Skeletal muscle satellite cell (primary cell): ENCODE results near the gene REEP3.
"Not testable (repeated sequence)": the region's sequence is repeated elsewhere in the genome, so short reads cannot be mapped to it uniquely, and the experiment has no call there.

Experiments used
- H3K27me3 ChIP-seq: 2 replicates; pipeline ENCODE4 v1.7.0; 2013; ENCODE audit warnings: low read length; ENCODE audit not compliant: control insufficient read depth, insufficient read depth
- H3K36me3 ChIP-seq: 2 replicates; pipeline ENCODE4 v1.7.0; 2013; ENCODE audit warnings: mild to moderate bottlenecking, control low read depth, low read length; ENCODE audit not compliant: insufficient read depth
- H3K4me1 ChIP-seq: 2 replicates; pipeline ENCODE4 v1.7.0; 2013; ENCODE audit warnings: low read length; ENCODE audit not compliant: control insufficient read depth, insufficient read depth
- H3K4me2 ChIP-seq: 2 replicates; pipeline ENCODE4 v1.7.0; 2013; ENCODE audit warnings: mild to moderate bottlenecking, low read length
- H3K4me3 ChIP-seq: 2 replicates; pipeline ENCODE4 v1.7.0; 2013; ENCODE audit warnings: low read length
- H3K9ac ChIP-seq: 2 replicates; pipeline ENCODE4 v1.7.0; 2013; ENCODE audit warnings: mild to moderate bottlenecking, low read depth, low read length, moderate library complexity
- H3K9me3 ChIP-seq: replicated peaks from 2 replicates; pipeline ENCODE4 v1.7.0; 2013; ENCODE audit warnings: mild to moderate bottlenecking, control low read depth, low read length

REEP3 gene

DNA sequence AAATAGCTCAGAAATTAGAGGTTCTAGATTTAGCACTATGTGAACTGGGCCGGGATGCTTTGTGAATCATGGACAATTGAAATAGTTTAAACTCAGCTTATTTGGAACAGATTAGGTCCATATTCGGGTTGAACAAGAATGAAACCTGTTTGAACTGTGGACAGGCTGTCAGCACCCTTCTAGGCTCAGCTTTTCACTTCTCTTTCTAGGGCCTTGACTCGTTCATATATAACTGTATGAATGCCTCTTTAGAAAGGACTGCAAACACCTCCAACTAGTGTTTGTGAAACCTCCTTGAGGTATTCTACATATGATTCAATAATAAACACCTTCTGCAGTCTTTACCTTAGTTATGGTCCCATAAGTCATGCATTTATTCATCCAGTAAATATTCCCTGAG, 115.6 kb downstream of the REEP3 start:
- Histone ChIP-seq H3K9me3 (no peaks in the 10 kb centered on the region), H3K4me3 (no peak overlapping the region), H3K36me3 (no peaks in the 10 kb centered on the region), H3K4me2 (no peak overlapping the region), H3K27me3 (no peaks in the 10 kb centered on the region), H3K4me1 (peaks cover 3% of the 10 kb centered on the region), H3K9ac (no peak overlapping the region)

GRCh38 chr10:63637901-63638327, 116.7 kb downstream of the REEP3 start:
- H3K4me2 ChIP-seq: no peak overlapping the region
- no peaks in the 10 kb centered on the region for H3K4me1 ChIP-seq
- no peaks in the 10 kb centered on the region for H3K9me3 ChIP-seq
- H3K4me3 ChIP-seq: no peak overlapping the region
- H3K36me3 ChIP-seq: no peaks in the 10 kb centered on the region
- H3K9ac ChIP-seq: no peak overlapping the region
- no peaks in the 10 kb centered on the region for H3K27me3 ChIP-seq

- Histone ChIP-seq H3K9ac (no peak overlapping the region), H3K4me3 (no peak overlapping the region), H3K27me3 (no peaks in the 10 kb centered on the region), H3K9me3 (no peaks in the 10 kb centered on the region), H3K36me3 (no peaks in the 10 kb centered on the region), H3K4me1 (peaks cover 10% of the 10 kb centered on the region), H3K4me2 (no peak overlapping the region)
These were observed 120.2 kb downstream of the REEP3 start for GRCh38 chr10:63641366-63641765.

DNA sequence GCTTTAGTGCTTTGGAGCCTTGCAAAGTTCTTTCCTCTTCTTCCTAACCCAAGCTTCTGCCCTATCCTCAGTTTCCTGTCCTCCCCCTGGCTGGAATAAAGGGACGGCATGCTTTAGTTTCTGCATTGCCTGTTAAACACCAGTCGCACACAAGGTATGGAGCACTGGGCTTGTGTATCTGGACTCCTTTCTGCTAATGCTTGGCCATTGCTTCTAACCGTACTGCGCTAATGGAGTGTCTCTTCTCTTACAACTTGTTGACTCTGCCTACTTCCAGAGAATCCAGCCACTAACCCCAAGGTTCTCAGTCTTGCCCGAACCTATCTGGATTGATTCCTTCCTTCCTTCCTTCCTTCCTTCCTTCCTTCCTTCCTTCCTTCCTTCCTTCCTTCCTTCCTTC, 120.6 kb downstream of the REEP3 start:
- Histone ChIP-seq H3K4me1 (peaks cover 10% of the 10 kb centered on the region), H3K4me2 (no peak overlapping the region), H3K9ac (no peak overlapping the region), H3K36me3 (no peaks in the 10 kb centered on the region), H3K27me3 (no peaks in the 10 kb centered on the region), H3K4me3 (no peak overlapping the region), H3K9me3 (no peaks in the 10 kb centered on the region)

GRCh38 chr10:63642808-63643207, 121.6 kb downstream of the REEP3 start:
- Histone ChIP-seq H3K4me3 (no peak overlapping the region), H3K36me3 (no peaks in the 10 kb centered on the region), H3K27me3 (no peaks in the 10 kb centered on the region), H3K4me2 (no peak overlapping the region), H3K4me1 (peaks cover 10% of the 10 kb centered on the region), H3K9ac (no peak overlapping the region), H3K9me3 (no peaks in the 10 kb centered on the region)

DNA sequence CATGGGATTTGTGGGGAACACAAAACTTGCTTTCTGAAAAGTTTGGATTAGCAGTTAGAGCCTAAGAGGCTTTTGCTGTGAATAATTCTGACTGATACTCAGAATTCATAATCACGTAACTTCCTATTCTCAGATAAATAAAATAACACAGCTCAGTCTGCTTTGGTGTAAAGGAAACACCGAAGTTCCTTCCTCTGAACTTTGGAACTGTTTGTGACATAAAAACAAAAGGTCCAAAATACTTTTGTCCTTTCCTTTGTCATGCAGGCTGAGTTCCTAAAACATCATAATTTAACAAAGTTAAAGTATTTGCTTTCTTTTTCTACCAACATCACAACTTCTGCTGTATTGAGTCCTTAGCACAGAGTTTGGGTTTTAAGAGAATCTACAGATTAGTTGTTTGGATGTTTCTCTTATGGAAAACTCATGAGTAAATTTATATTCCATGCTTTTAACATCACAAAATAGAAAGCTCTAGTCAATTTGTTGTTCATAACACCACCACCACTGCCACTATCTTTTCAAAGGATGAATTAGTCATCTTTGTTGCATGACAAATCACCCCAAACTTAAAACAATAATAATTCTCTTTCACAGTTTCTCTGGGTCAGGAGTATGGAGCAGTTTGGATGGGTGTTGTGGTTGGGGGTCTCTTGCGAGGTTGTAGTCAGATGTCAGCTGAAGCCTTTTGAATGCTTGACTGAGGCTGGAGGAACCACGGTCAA, 123.4 kb downstream of the REEP3 start:
- Histone ChIP-seq H3K9ac (no peak overlapping the region), H3K4me2 (no peak overlapping the region), H3K27me3 (no peaks in the 10 kb centered on the region), H3K9me3 (no peaks in the 10 kb centered on the region), H3K4me1 (peaks cover 10% of the 10 kb centered on the region), H3K36me3 (no peaks in the 10 kb centered on the region), H3K4me3 (no peak overlapping the region)

DNA sequence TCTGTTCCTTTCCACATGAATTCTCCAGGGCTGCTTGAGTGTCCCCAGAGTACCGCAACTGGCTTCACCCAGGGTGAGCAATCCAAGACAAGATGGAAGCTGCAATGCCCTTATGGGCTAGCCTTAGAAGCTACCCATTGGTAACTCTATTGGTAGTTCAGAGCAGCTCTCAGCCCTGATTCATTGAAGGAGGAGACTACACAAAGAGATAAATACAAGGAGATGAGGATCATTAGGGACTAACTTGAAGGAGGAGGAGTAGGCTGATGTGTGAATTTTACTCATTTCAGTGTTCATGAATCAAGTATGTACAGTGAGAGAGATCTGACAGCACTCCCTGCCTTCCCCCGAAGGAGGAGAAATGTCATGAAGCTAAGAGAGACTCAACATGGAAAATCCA, 124.0 kb downstream of the REEP3 start:
- no peaks in the 10 kb centered on the region for H3K27me3 ChIP-seq

DNA sequence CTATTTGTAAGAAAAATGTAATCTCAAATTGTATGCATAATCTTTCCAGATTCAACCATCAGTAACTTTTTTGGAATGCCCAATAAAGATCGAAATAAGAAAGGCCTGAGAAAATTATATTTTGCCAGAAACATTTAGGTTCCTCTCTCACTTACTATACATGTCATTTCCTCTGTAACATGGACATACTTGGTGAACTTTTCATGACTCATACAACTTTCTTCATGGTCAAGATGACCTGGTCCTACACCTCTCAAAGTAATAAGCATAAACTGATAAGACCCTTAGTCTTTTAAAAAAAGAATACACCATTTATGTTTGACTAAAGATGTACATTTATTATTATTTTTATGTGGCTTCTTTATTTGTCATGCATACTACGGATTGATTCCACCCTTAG, 125.3 kb downstream of the REEP3 start:
- no peaks in the 10 kb centered on the region for H3K27me3 ChIP-seq
- H3K4me1 ChIP-seq: peaks cover 10% of the 10 kb centered on the region
- H3K9me3 ChIP-seq: no peaks in the 10 kb centered on the region

More for the DNA sequence above, 124.0 kb downstream of the REEP3 start:
- Histone ChIP-seq H3K4me3 (no peak overlapping the region), H3K4me2 (no peak overlapping the region), H3K36me3 (no peaks in the 10 kb centered on the region), H3K4me1 (peaks cover 10% of the 10 kb centered on the region), H3K9me3 (no peaks in the 10 kb centered on the region), H3K9ac (no peak overlapping the region)

GRCh38 chr10:63651864-63652263, 130.7 kb downstream of the REEP3 start:
- Histone ChIP-seq H3K4me3 (no peak overlapping the region), H3K4me1 (no peaks in the 10 kb centered on the region), H3K27me3 (no peaks in the 10 kb centered on the region), H3K36me3 (no peaks in the 10 kb centered on the region), H3K9me3 (no peaks in the 10 kb centered on the region), H3K4me2 (no peak overlapping the region), H3K9ac (no peak overlapping the region)

More for the DNA sequence above, 125.3 kb downstream of the REEP3 start:
- Histone ChIP-seq H3K4me2 (no peak overlapping the region), H3K9ac (no peak overlapping the region), H3K4me3 (no peak overlapping the region), H3K36me3 (no peaks in the 10 kb centered on the region)

DNA sequence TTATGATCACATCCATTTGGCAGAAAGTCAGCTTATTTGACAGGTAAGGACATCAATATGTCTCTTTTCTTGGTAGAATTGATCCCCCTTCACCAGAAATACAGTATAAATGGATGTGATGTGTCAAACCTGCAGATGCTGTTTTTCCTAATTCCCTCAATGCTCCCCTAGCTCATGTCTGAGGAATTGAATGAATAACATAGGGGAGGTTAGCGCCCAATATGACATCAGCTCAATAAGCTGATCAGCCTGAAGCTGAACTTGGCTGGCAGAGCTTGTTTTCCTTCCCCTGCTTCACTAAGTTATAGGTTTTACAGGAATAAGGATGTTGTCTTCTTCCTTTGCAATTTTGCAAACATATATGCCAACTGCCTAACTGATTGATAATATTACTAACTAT, 132.5 kb downstream of the REEP3 start:
- Histone ChIP-seq H3K4me1 (no peaks in the 10 kb centered on the region), H3K4me2 (no peak overlapping the region), H3K36me3 (no peaks in the 10 kb centered on the region), H3K9ac (no peak overlapping the region), H3K4me3 (no peak overlapping the region), H3K27me3 (no peaks in the 10 kb centered on the region), H3K9me3 (no peaks in the 10 kb centered on the region)

GRCh38 chr10:63657761-63658160, 136.6 kb downstream of the REEP3 start:
- Histone ChIP-seq H3K4me1 (no peaks in the 10 kb centered on the region), H3K9me3 (no peaks in the 10 kb centered on the region), H3K36me3 (no peaks in the 10 kb centered on the region), H3K27me3 (no peaks in the 10 kb centered on the region), H3K4me3 (no peak overlapping the region), H3K9ac (no peak overlapping the region), H3K4me2 (no peak overlapping the region)

- H3K36me3 ChIP-seq, H3K9ac ChIP-seq, H3K4me2 ChIP-seq, H3K27me3 ChIP-seq, H3K4me3 ChIP-seq, H3K4me1 ChIP-seq, H3K9me3 ChIP-seq: not testable (repeated sequence)
These were observed 139.7 kb downstream of the REEP3 start for GRCh38 chr10:63660941-63661340.
